GM11168 (cell line): ENCODE results near the gene KLC4.

Experiments
- in situ Hi-C: fragments of 300-500 bp; cut with MboI; formaldehyde crosslinking; loops from one replicate; pipeline ENCODE4 v1.12.0; 2022; ENCODE audit warnings: low sequenced_read_pairs; ENCODE audit not compliant: unreplicated experiment

Gene KLC4

GRCh38 chr6:43059168-43060033, at the start of gene KLC4, which contains the start of gene MRPL2:
KLC4 (plus strand) TSS chr6:43059631; CDS start chr6:43061336, 1,705 bp downstream.
MRPL2 (minus strand) TSS chr6:43059434; CDS start chr6:43059381, 53 bp downstream.
- in situ Hi-C loops: no loop called here

GRCh38 chr6:43011207-43011606, 48.2 kb upstream of the KLC4 start:
- in situ Hi-C loops: no loop called here

- in situ Hi-C loops: no loop called here
Measured at GRCh38 chr6:43012364-43012763, 47.1 kb upstream of the KLC4 start.

- in situ Hi-C loops: no loop called here
Measured at GRCh38 chr6:43013097-43013842, 46.2 kb upstream of the KLC4 start.

- in situ Hi-C loops: no loop called here
Measured at GRCh38 chr6:43013843-43014433, 45.5 kb upstream of the KLC4 start, which contains the start of the genes KLHDC3 and MEA1. KLHDC3 (plus strand) TSS chr6:43014249; CDS start chr6:43017193, 2,944 bp downstream. MEA1 (minus strand) TSS chr6:43013946; CDS start chr6:43013813, 133 bp downstream.

- in situ Hi-C loops: no loop called here
Measured at GRCh38 chr6:43014434-43014909, 45.0 kb upstream of the KLC4 start.

- in situ Hi-C loops: no loop called here
Measured at GRCh38 chr6:43016176-43016942, 43.1 kb upstream of the KLC4 start.

- in situ Hi-C loops: no loop called here
Measured at GRCh38 chr6:43016943-43017334, 42.5 kb upstream of the KLC4 start.

- in situ Hi-C loops: no loop called here
Measured at GRCh38 chr6:43019152-43019551, 40.3 kb upstream of the KLC4 start.

GRCh38 chr6:43020052-43020705, 39.3 kb upstream of the KLC4 start:
- in situ Hi-C loops: no loop called here

GRCh38 chr6:43020847-43021246, 38.6 kb upstream of the KLC4 start:
- in situ Hi-C loops: no loop called here

GRCh38 chr6:43021270-43022047, 38.0 kb upstream of the KLC4 start, which contains the start of gene RRP36:
RRP36 (plus strand) TSS chr6:43021623; CDS start chr6:43021655, 32 bp downstream.
- in situ Hi-C loops: no loop called here

- in situ Hi-C loops: no loop called here
Measured at GRCh38 chr6:43024436-43024835, 35.0 kb upstream of the KLC4 start.

GRCh38 chr6:43026365-43026764, 33.1 kb upstream of the KLC4 start:
- in situ Hi-C loops: no loop called here

- in situ Hi-C loops: no loop called here
Measured at GRCh38 chr6:43029120-43029519, 30.3 kb upstream of the KLC4 start.

- in situ Hi-C loops: no loop called here
Measured at GRCh38 chr6:43032326-43032725, 27.1 kb upstream of the KLC4 start.

- in situ Hi-C loops: no loop called here
Measured at GRCh38 chr6:43033496-43034189, 25.8 kb upstream of the KLC4 start.

- in situ Hi-C loops: no loop called here
Measured at GRCh38 chr6:43034190-43034525, 25.3 kb upstream of the KLC4 start.
